GOT3 (cell line): ENCODE results near the gene RBCK1.
"Not testable (repeated sequence)": the region's sequence is repeated elsewhere in the genome, so short reads cannot be mapped to it uniquely, and the experiment has no call there.

ENCODE experiments used
- DNase-seq: peaks from one replicate; lab custom pipeline; 2025; ENCODE audit warnings: mixed read lengths; lab: John Stamatoyannopoulos, UW

Gene RBCK1

GRCh38 chr20:472889-473292 is 64.8 kb downstream of the RBCK1 start:
- no peak for DNase-seq

GRCh38 chr20:474581-474980 is 66.5 kb downstream of the RBCK1 start:
- no peak for DNase-seq

- no peak for DNase-seq
Measured at GRCh38 chr20:475463-476357, 67.6 kb downstream of the RBCK1 start.

- DNase-seq, result not testable (repeated sequence)
Measured at GRCh38 chr20:476561-477249, 68.6 kb downstream of the RBCK1 start.

- no peak for DNase-seq
Measured at GRCh38 chr20:478010-478948, 70.2 kb downstream of the RBCK1 start.

- DNase-seq, result no peak
Measured at GRCh38 chr20:478949-479429, 70.9 kb downstream of the RBCK1 start.

- no peak for DNase-seq
Measured at GRCh38 chr20:479487-479886, 71.4 kb downstream of the RBCK1 start.

- DNase-seq, result no peak
Measured at GRCh38 chr20:480044-480443, 71.9 kb downstream of the RBCK1 start.

GRCh38 chr20:481167-481566 is 73.1 kb downstream of the RBCK1 start:
- no peak for DNase-seq
